Measurements from ENCODE around the gene RPAP2. TPM values are rescaled to one million over a fixed set of nuclear protein-coding genes. Genes with fewer than 3 reads are reported as not detected.

RPAP2 gene
- total RNA-seq, 4 donors from 2014 or later: 3.2 to 37.8 (median 11.7) TPM

- no peaks in the 10 kb centered on the region for H3K27me3 ChIP-seq
- TF ChIP-seq EP300 (IDR thresholded peaks at IDR 0.05; ENCODE audit: low read depth) (no peak), POLR2A (IDR thresholded peaks at IDR 0.05) (no peak), CTCF (IDR thresholded peaks at IDR 0.05) (no peak), POLR2AphosphoS5 (IDR thresholded peaks at IDR 0.05) (no peak)
- H3K36me3 ChIP-seq: peaks cover 0 to 3% (median 0%) of the 10 kb centered on the region in 4 donors
- H3K9me3 ChIP-seq: no peaks in the 10 kb centered on the region
- DNase-seq: no peak
- WGBS, 2 donors (ENCODE audit: low coverage in 1 of 2): 90 to 92% methylated on average over 3 of the region's 3 CpGs
- no peak overlapping the region for H3K4me3 ChIP-seq
- intact Hi-C loops (cut with DNase I; ENCODE audit: low total_unique reads) (no loop called here), in situ Hi-C loops (cut with MboI; ENCODE audit: low pct_ligation_motif_present in 1 of 4, low pct_unique_long_range_greater_than_20kb in 1 of 4, low sequenced_read_pairs in 3 of 4) (no loop called here)
- H3K4me1 ChIP-seq: no peaks in the 10 kb centered on the region
- H3K27ac ChIP-seq: no peak overlapping the region
These were observed 64.5 kb downstream of the RPAP2 start for GRCh38 chr1:92363401-92363800.

- DNase-seq: no peak
- TF ChIP-seq CTCF (IDR thresholded peaks at IDR 0.05): no peak
- TF ChIP-seq POLR2A (IDR thresholded peaks at IDR 0.05): no peak
- no peak for TF ChIP-seq POLR2AphosphoS5 (IDR thresholded peaks at IDR 0.05)
- TF ChIP-seq EP300 (IDR thresholded peaks at IDR 0.05; ENCODE audit: low read depth): no peak
- no peaks in the 10 kb centered on the region for H3K4me1 ChIP-seq
- intact Hi-C loops (cut with DNase I; ENCODE audit: low total_unique reads): no loop called here
- no peaks in the 10 kb centered on the region for H3K9me3 ChIP-seq
- in situ Hi-C loops (cut with MboI; ENCODE audit: low pct_ligation_motif_present in 1 of 4, low pct_unique_long_range_greater_than_20kb in 1 of 4, low sequenced_read_pairs in 3 of 4): no loop called here
- WGBS, 2 donors (ENCODE audit: low coverage in 1 of 2): 48 to 65% methylated on average over 3 to 4 of the region's 4 CpGs
- H3K4me3 ChIP-seq: no peak overlapping the region
- H3K27me3 ChIP-seq: no peaks in the 10 kb centered on the region
- H3K27ac ChIP-seq: no peak overlapping the region
- peaks cover 0 to 3% (median 0%) of the 10 kb centered on the region in 4 donors for H3K36me3 ChIP-seq
These were observed 66.7 kb downstream of the RPAP2 start for GRCh38 chr1:92365378-92366039.

- Histone ChIP-seq H3K9me3 (no peaks in the 10 kb centered on the region), H3K4me1 (no peaks in the 10 kb centered on the region), H3K27me3 (no peaks in the 10 kb centered on the region), H3K4me3 (no peak overlapping the region), H3K36me3 (peaks cover 0 to 3% (median 0%) of the 10 kb centered on the region in 4 donors), H3K27ac (no peak overlapping the region)
- intact Hi-C loops (cut with DNase I; ENCODE audit: low total_unique reads): no loop called here
- DNase-seq: no peak
- TF ChIP-seq CTCF (IDR thresholded peaks at IDR 0.05) (no peak), POLR2A (IDR thresholded peaks at IDR 0.05) (no peak), EP300 (IDR thresholded peaks at IDR 0.05; ENCODE audit: low read depth) (no peak), POLR2AphosphoS5 (IDR thresholded peaks at IDR 0.05) (no peak)
- 80% methylated on average over 2 of the region's 2 CpGs for WGBS, 2 donors (ENCODE audit: low coverage in 1 of 2)
- in situ Hi-C loops (cut with MboI; ENCODE audit: low pct_ligation_motif_present in 1 of 4, low pct_unique_long_range_greater_than_20kb in 1 of 4, low sequenced_read_pairs in 3 of 4): no loop called here
These were observed 67.2 kb downstream of the RPAP2 start for GRCh38 chr1:92366040-92366395.

GRCh38 chr1:92367496-92367895, 68.6 kb downstream of the RPAP2 start:
- Histone ChIP-seq H3K27me3 (no peaks in the 10 kb centered on the region), H3K4me1 (no peaks in the 10 kb centered on the region), H3K9me3 (no peaks in the 10 kb centered on the region), H3K36me3 (peaks cover 0 to 3% (median 0%) of the 10 kb centered on the region in 4 donors), H3K27ac (no peak overlapping the region), H3K4me3 (no peak overlapping the region)
- no peak for DNase-seq
- TF ChIP-seq POLR2AphosphoS5 (IDR thresholded peaks at IDR 0.05) (no peak), POLR2A (IDR thresholded peaks at IDR 0.05) (no peak), CTCF (IDR thresholded peaks at IDR 0.05) (no peak), EP300 (IDR thresholded peaks at IDR 0.05; ENCODE audit: low read depth) (no peak)
- intact Hi-C loops (cut with DNase I; ENCODE audit: low total_unique reads): no loop called here
- 77 to 80% methylated on average over 3 of the region's 3 CpGs for WGBS, 2 donors (ENCODE audit: low coverage in 1 of 2)
- in situ Hi-C loops (cut with MboI; ENCODE audit: low pct_ligation_motif_present in 1 of 4, low pct_unique_long_range_greater_than_20kb in 1 of 4, low sequenced_read_pairs in 3 of 4): no loop called here

All from transverse colon (tissue), 4 donors.